ENCODE results near the gene YBX1. TPM values are rescaled to one million over a fixed set of nuclear protein-coding genes. Genes with fewer than 3 reads are reported as not detected.

YBX1 gene
- 829 and 874 TPM in 2 replicates for total RNA-seq

GRCh38 chr1:42681741-42682483 is at the start of gene YBX1:
TSS of gene YBX1 (plus strand) at chr1:42682418. CDS start at chr1:42682566, 148 bp downstream.

GRCh38 chr1:42657981-42658876 is 24.0 kb upstream of the YBX1 start, which contains the start of gene PPIH:
TSS of gene PPIH (plus strand) at chr1:42658423. CDS start at chr1:42658447, 24 bp downstream.

GRCh38 chr1:42739753-42740700 is 57.8 kb downstream of the YBX1 start, which contains the start of gene CLDN19:
TSS of gene CLDN19 (minus strand) at chr1:42740236. CDS start at chr1:42740063, 173 bp downstream.

Other genes starting within 250 kb of the YBX1 start
- gene ZMYND12, start 226.4 kb upstream of the YBX1 start, total RNA-seq: 0.29 and 2.6 TPM in 2 replicates
- 50.6 and 109 TPM in 2 replicates for gene PPCS, start 225.9 kb upstream of the YBX1 start, total RNA-seq
- gene CCDC30, start 219.1 kb upstream of the YBX1 start, total RNA-seq: 0.99 and 2.3 TPM in 2 replicates
- 9.6 and 44.7 TPM in 2 replicates for gene PPIH, start 24.0 kb upstream of the YBX1 start, total RNA-seq
- gene CLDN19, start 57.8 kb downstream of the YBX1 start, total RNA-seq: under 0.01 TPM in 1 of 2 replicates, not detected in the other
- gene P3H1, start 84.6 kb downstream of the YBX1 start, total RNA-seq: 104 and 141 TPM in 2 replicates
- 4.4 and 4.5 TPM in 2 replicates for gene C1orf50, start 84.8 kb downstream of the YBX1 start, total RNA-seq
- gene TMEM269, start 102.6 kb downstream of the YBX1 start, total RNA-seq: 0.15 and 0.17 TPM in 2 replicates
- gene ERMAP, start 134.7 kb downstream of the YBX1 start, total RNA-seq: 19.6 and 22.7 TPM in 2 replicates
- gene SVBP, start 135.0 kb downstream of the YBX1 start, total RNA-seq: 14.6 and 24.6 TPM in 2 replicates
- 10.5 and 12.7 TPM in 2 replicates for gene ZNF691, start 164.2 kb downstream of the YBX1 start, total RNA-seq

Measured in smooth muscle cell of trachea (primary cell).